Subcutaneous adipose tissue (tissue), 4 donors: Measurements from ENCODE around the gene KIF12. TPM values are rescaled to one million over a fixed set of nuclear protein-coding genes. Genes with fewer than 3 reads are reported as not detected.

Source experiments
- CTCF ChIP-seq: fragments of 450-650 bp; IDR thresholded peaks from one replicate; pipeline ENCODE4 v1.5.1; 2016; ENCODE audit warnings: low read depth, mild to moderate bottlenecking, control low read depth, antibody characterized with exemption, moderate library complexity
- total RNA-seq, 4 donors: library from RNA; depleted of rRNA; stranded (reverse); fragments of >200 nt; gene quantifications; one replicate each; pipeline ENCODE4 v1.1.0, GENCODE V29; 2016

Gene KIF12
- total RNA-seq, 4 donors from 2014 or later = not detected

- TF ChIP-seq CTCF = no peak
These were observed 20.3 kb downstream of the KIF12 start for GRCh38 chr9:114078781-114079156.

- TF ChIP-seq CTCF = no peak
These were observed 20.9 kb downstream of the KIF12 start, which contains the start of gene AMBP for GRCh38 chr9:114078021-114078780. Gene AMBP (minus strand): TSS chr9:114078300. CDS start chr9:114078209, 91 bp downstream.

GRCh38 chr9:114077162-114077837, 21.8 kb downstream of the KIF12 start:
- no peak for TF ChIP-seq CTCF

- TF ChIP-seq CTCF = no peak
These were observed 22.6 kb downstream of the KIF12 start for GRCh38 chr9:114076237-114077161.

- TF ChIP-seq CTCF = no peak
These were observed 23.5 kb downstream of the KIF12 start for GRCh38 chr9:114075602-114076001.

GRCh38 chr9:114072184-114073140, 26.6 kb downstream of the KIF12 start:
- no peak for TF ChIP-seq CTCF
